CD4-positive, CD25-positive, alpha-beta regulatory T cell (primary cell): ENCODE results near the gene RAMP2. TPM values are rescaled to one million over a fixed set of nuclear protein-coding genes. Genes with fewer than 3 reads are reported as not detected.
A peak's percentile ranks its signal among the peaks of the same experiment; 100 is the strongest.

ENCODE experiments used
- ATAC-seq, 2 donors: fragments of 150-1000 bp; cut with Tn5 transposase; one replicate each; pipeline ENCODE4 v1.10.0; 2021; ENCODE audit warnings: low read depth in 2 of 2, moderate number of reproducible peaks in 2 of 2, moderate library complexity in 1 of 2
- DNase-seq, 3 donors: peaks; one replicate each; pipeline versions ENCODE4 v3.0.0 to v3.0.0-alpha.2; 2012 to 2022; ENCODE audit warnings: mixed read lengths in 1 of 3
- H3K27ac ChIP-seq: one replicate; pipeline ENCODE4 v1.7.0; 2013; ENCODE audit warnings: mild to moderate bottlenecking, low read length; ENCODE audit not compliant: insufficient read depth, poor library complexity, severe bottlenecking
- H3K27me3 ChIP-seq: one replicate; pipeline ENCODE4 v1.7.0; 2013; ENCODE audit warnings: low read length; ENCODE audit not compliant: control insufficient read depth, insufficient read depth
- H3K36me3 ChIP-seq: one replicate; pipeline ENCODE4 v1.7.0; 2013; ENCODE audit warnings: mild to moderate bottlenecking, low read length, moderate library complexity; ENCODE audit not compliant: control insufficient read depth, insufficient read depth
- H3K4me1 ChIP-seq: 2 replicates; pipeline ENCODE4 v1.7.0; 2013; ENCODE audit warnings: mild to moderate bottlenecking, low read length; ENCODE audit not compliant: insufficient read depth, control insufficient read depth, poor library complexity, severe bottlenecking
- H3K4me3 ChIP-seq: one replicate; pipeline ENCODE4 v1.7.0; 2013; ENCODE audit warnings: low read depth, mild to moderate bottlenecking, low read length, moderate library complexity
- H3K9me3 ChIP-seq, 2 experiments: 1 replicate in 1 of 2; 2 replicates in 1 of 2; pipeline ENCODE4 v1.7.0; 2013; ENCODE audit warnings: low read length in 2 of 2, mild to moderate bottlenecking in 1 of 2, moderate library complexity in 1 of 2; ENCODE audit not compliant: control insufficient read depth in 2 of 2
- H3K27ac Mint-ChIP-seq, 3 donors: one replicate each; pipeline ENCODE4 v1.8.0; 2020 to 2022; ENCODE audit warnings: mild to moderate bottlenecking in 3 of 3, mixed read lengths in 3 of 3, moderate library complexity in 2 of 3
- H3K27me3 Mint-ChIP-seq: one replicate; pipeline ENCODE4 v1.8.0; 2022; ENCODE audit warnings: mild to moderate bottlenecking, mixed read lengths
- H3K36me3 Mint-ChIP-seq: one replicate; pipeline ENCODE4 v1.8.0; 2020; ENCODE audit warnings: mixed read lengths
- H3K4me1 Mint-ChIP-seq, 4 donors: one replicate each; pipeline ENCODE4 v1.8.0; 2020 to 2022; ENCODE audit warnings: mixed read lengths in 4 of 4, mild to moderate bottlenecking in 1 of 4
- H3K4me3 Mint-ChIP-seq, 4 donors: one replicate each; pipeline ENCODE4 v1.8.0; 2020 to 2022; ENCODE audit warnings: mild to moderate bottlenecking in 4 of 4, mixed read lengths in 4 of 4, moderate library complexity in 3 of 4
- H3K9me3 Mint-ChIP-seq, 7 donors: one replicate each; pipeline ENCODE4 v1.8.0; 2020 to 2022; ENCODE audit warnings: mixed read lengths in 7 of 7, mild to moderate bottlenecking in 3 of 7, moderate library complexity in 2 of 7
- polyA plus RNA-seq, 4 donors: library from polyadenylated mRNA; unstranded; fragments of 300-500 nt; fragmentation: Illumina TruSeq; gene quantifications; one replicate each; pipeline ENCODE4 v1.2.3, GENCODE V29; 2021
- total RNA-seq: library from RNA; stranded (reverse); gene quantifications from one replicate; pipeline ENCODE4 v1.2.3, GENCODE V29; 2022

The RAMP2 gene
- total and polyA plus RNA-seq, 5 donors from 2014 or later = not detected

DNA sequence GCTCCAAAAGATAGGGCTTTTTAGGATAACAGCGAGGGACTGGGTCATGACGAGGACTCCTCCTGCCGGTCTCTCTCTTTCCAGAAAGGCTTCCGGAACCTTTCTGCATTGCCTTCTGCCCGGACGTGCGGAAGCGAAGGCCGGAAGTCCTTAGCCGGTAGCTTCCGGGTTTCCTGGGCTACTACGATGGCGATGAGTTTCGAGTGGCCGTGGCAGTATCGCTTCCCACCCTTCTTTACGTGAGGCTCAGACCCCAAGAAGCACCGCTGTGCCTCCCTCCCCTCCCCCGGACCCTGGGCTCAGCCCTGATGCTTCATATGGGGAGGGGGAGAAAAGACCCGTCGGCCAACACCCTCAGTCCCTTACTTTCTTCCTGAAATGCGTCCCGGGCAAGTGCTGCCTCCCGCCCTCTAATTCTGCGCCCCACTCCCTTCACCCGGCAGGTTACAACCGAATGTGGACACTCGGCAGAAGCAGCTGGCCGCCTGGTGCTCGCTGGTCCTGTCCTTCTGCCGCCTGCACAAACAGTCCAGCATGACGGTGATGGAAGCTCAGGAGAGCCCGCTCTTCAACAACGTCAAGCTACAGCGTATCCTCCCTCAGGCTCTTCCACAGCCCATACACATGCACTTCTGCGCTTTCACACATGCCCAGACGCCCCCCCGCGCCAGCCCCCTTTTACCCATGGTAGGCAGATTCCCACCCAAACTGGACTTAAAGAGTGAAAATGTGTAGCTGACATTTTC, 12.4 kb downstream of the RAMP2 start, which contains the start of gene VPS25:
Gene VPS25 (plus strand): TSS at position 160 of the 746 bp plus-strand sequence. CDS start 27 bp downstream, at position 187.
- H3K9me3 Mint-ChIP-seq = no peaks in the 10 kb centered on the region
- peaks cover 25% of the 10 kb centered on the region for H3K36me3 Mint-ChIP-seq
- peak within 1 kb of the TSS; percentile 93 for H3K4me3 ChIP-seq
- H3K27me3 Mint-ChIP-seq = peaks cover 6% of the 10 kb centered on the region
- H3K27ac ChIP-seq = peak within 1 kb of the TSS; percentile 86
- peak within 1 kb of the TSS; percentile 95 to 99 (median 98) for H3K4me3 Mint-ChIP-seq
- H3K27me3 ChIP-seq = no peaks in the 10 kb centered on the region
- no peaks in the 10 kb centered on the region for H3K9me3 ChIP-seq
- peak; percentile 93 for ATAC-seq
- H3K27ac Mint-ChIP-seq = peak within 1 kb of the TSS; percentile 97 to 99 (median 99)
- peaks cover 19% of the 10 kb centered on the region for H3K4me1 ChIP-seq
- peaks cover 33% of the 10 kb centered on the region for H3K36me3 ChIP-seq
- peaks cover 4 to 31% (median 18%) of the 10 kb centered on the region in 4 donors for H3K4me1 Mint-ChIP-seq
- peak; percentile 64 to 89 (median 75) for DNase-seq

DNA sequence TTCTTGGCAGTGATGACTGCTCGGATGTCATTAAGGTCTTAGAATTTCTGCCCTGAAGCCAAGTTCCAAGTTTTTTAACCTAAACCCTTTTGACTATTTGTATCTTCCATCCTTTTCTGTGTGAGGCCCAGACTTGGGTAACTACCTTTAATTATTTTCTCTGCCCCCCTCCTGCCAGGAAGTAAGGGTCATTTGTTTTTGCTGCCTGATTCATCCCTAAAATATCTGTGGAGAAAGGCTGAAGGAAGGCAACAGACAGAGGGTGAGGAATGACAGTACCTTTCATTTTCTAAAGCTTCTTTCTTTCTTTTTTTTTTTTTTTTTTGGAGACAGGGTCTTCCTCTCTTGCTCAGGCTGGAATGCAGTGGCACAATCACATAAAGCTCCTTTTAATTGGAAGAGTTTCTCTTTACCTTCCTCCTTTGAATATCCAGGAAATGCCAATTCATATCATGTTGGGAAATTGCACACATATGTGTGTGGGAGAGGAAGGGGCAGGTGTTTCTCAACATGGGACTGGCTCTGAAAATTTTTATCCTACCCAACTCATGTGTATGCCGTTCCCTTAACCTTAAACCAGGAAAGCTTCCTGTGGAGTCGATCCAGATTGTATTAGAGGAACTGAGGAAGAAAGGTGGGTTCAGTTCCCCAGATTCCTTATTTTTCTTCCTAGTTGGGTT, 13.2 kb downstream of the RAMP2 start:
- peak overlapping the region; percentile 95 to 99 (median 98) for H3K4me3 Mint-ChIP-seq
- peaks cover 4 to 32% (median 18%) of the 10 kb centered on the region in 4 donors for H3K4me1 Mint-ChIP-seq
- H3K27ac ChIP-seq = peak overlapping the region; percentile 86
- H3K27me3 Mint-ChIP-seq = peaks cover 5% of the 10 kb centered on the region
- peak overlapping the region; percentile 93 for H3K4me3 ChIP-seq
- no peaks in the 10 kb centered on the region for H3K9me3 Mint-ChIP-seq
- DNase-seq (no peak), ATAC-seq (no peak)
- no peaks in the 10 kb centered on the region for H3K27me3 ChIP-seq
- no peaks in the 10 kb centered on the region for H3K9me3 ChIP-seq
- peaks cover 32% of the 10 kb centered on the region for H3K36me3 Mint-ChIP-seq
- peak overlapping the region; percentile 80 to 99 (median 99) for H3K27ac Mint-ChIP-seq
- peaks cover 19% of the 10 kb centered on the region for H3K4me1 ChIP-seq
- peaks cover 41% of the 10 kb centered on the region for H3K36me3 ChIP-seq

DNA sequence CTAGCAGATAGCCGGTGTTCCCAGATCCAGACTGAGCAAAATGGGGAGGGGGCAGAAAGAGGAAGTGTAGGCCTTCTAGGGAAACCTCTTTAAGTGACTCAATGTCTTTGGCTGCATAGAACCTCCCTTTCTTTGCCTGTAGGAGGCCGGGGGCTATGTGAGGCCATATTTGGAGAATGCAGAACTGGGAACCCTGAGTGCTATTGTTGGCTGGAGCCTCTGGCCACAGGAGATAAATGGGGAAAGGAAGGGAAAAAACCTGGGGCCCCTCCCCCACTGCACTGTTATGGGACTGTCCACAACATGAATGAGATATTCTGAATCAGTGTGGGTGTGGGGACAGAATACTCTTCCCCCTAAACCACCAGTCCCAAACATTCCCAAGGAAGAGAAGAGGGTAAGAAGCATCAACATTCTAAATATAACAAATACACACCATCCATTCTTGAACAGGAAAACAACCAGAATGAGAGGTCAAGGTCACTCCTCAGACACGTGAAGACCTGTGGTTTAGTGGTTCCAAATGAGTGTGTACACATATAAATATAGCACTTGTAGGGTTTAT, 14.6 kb downstream of the RAMP2 start:
- Histone ChIP-seq H3K36me3 (peaks cover 48% of the 10 kb centered on the region), H3K4me1 (peaks cover 22% of the 10 kb centered on the region), H3K4me3 (no peak overlapping the region), H3K27me3 (no peaks in the 10 kb centered on the region), H3K27ac (no peak overlapping the region), H3K9me3 (no peaks in the 10 kb centered on the region)
- peaks cover 4 to 39% (median 22%) of the 10 kb centered on the region in 4 donors for H3K4me1 Mint-ChIP-seq
- no peak overlapping the region for H3K27ac Mint-ChIP-seq
- H3K36me3 Mint-ChIP-seq = peaks cover 38% of the 10 kb centered on the region
- peaks cover 14% of the 10 kb centered on the region for H3K27me3 Mint-ChIP-seq
- peak overlapping the region in 2 of 4 donors; percentile 64 to 95 for H3K4me3 Mint-ChIP-seq
- H3K9me3 Mint-ChIP-seq = no peaks in the 10 kb centered on the region
- ATAC-seq (no peak), DNase-seq (no peak)

DNA sequence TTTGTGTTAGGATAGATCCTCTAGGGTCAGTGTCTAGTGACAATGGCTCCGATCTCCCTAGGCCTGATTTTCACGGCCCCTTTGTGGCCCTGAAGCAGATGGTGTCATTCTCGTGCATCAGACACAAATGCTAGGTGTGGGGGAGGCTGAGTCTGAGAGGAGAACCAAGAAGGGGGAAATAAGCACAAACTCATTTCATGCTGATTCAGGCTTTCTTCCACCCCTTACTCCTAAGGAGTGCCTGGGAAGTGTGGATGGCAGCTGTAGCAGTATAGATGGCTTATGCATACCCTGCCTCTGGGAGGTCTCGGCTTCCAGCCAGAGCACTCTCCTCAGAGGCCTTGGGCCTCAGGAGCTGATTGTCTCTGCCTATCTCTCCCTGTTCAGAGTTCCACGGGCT, 17.5 kb downstream of the RAMP2 start:
- Histone ChIP-seq H3K9me3 (no peaks in the 10 kb centered on the region), H3K27ac (no peak overlapping the region), H3K4me1 (peaks cover 19% of the 10 kb centered on the region), H3K27me3 (peaks cover 14% of the 10 kb centered on the region), H3K36me3 (peaks cover 48% of the 10 kb centered on the region), H3K4me3 (no peak overlapping the region)
- peak overlapping the region in 1 of 4 donors; percentile 33 for H3K4me3 Mint-ChIP-seq
- H3K27ac Mint-ChIP-seq = no peak overlapping the region
- ATAC-seq = no peak
- peaks cover 42% of the 10 kb centered on the region for H3K36me3 Mint-ChIP-seq
- DNase-seq = no peak
- H3K27me3 Mint-ChIP-seq = peaks cover 35% of the 10 kb centered on the region
- H3K4me1 Mint-ChIP-seq = peaks cover 0 to 36% (median 21%) of the 10 kb centered on the region in 4 donors
- peaks cover 0 to 4% (median 0%) of the 10 kb centered on the region in 7 donors for H3K9me3 Mint-ChIP-seq

DNA sequence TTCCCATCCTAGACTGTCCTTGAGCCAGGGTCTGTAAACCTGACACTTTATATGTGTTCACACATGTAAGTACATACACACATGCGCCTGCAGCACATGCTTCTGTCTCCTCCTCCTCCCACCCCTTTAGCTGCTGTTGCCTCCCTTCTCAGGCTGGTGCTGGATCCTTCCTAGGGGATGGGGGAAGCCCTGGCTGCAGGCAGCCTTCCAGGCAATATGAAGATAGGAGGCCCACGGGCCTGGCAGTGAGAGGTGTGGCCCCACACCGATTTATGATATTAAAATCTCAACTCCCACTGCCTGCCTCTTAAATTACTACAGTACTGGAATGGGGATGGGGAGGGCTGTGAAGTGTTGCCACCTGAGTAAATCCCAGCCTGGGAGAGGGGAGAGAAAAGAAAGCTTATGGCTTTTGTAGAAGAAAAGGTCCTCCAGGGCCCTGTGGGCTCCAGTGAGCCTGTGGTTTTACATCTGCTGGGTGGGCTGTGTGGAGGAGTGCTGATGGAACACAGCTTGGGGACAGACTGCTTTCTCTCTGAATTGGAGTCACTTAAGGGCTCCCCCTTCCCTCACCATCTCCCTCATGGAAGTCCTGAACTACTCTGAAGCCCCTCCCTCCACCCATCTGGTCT, 18.4 kb downstream of the RAMP2 start:
- H3K27me3 ChIP-seq = peaks cover 17% of the 10 kb centered on the region
- Mint-ChIP-seq H3K4me1 (peaks cover 0 to 34% (median 13%) of the 10 kb centered on the region in 4 donors), H3K27ac (peak overlapping the region in 1 of 3 donors; percentile 40), H3K27me3 (peaks cover 43% of the 10 kb centered on the region), H3K4me3 (peak overlapping the region in 2 of 4 donors; percentile 52 to 68), H3K9me3 (peaks cover 0 to 4% (median 0%) of the 10 kb centered on the region in 7 donors), H3K36me3 (peaks cover 36% of the 10 kb centered on the region)
- H3K4me3 ChIP-seq = no peak overlapping the region
- peaks cover 10% of the 10 kb centered on the region for H3K4me1 ChIP-seq
- DNase-seq = no peak
- H3K36me3 ChIP-seq = peaks cover 48% of the 10 kb centered on the region
- ATAC-seq = no peak
- no peak overlapping the region for H3K27ac ChIP-seq
- no peaks in the 10 kb centered on the region for H3K9me3 ChIP-seq

DNA sequence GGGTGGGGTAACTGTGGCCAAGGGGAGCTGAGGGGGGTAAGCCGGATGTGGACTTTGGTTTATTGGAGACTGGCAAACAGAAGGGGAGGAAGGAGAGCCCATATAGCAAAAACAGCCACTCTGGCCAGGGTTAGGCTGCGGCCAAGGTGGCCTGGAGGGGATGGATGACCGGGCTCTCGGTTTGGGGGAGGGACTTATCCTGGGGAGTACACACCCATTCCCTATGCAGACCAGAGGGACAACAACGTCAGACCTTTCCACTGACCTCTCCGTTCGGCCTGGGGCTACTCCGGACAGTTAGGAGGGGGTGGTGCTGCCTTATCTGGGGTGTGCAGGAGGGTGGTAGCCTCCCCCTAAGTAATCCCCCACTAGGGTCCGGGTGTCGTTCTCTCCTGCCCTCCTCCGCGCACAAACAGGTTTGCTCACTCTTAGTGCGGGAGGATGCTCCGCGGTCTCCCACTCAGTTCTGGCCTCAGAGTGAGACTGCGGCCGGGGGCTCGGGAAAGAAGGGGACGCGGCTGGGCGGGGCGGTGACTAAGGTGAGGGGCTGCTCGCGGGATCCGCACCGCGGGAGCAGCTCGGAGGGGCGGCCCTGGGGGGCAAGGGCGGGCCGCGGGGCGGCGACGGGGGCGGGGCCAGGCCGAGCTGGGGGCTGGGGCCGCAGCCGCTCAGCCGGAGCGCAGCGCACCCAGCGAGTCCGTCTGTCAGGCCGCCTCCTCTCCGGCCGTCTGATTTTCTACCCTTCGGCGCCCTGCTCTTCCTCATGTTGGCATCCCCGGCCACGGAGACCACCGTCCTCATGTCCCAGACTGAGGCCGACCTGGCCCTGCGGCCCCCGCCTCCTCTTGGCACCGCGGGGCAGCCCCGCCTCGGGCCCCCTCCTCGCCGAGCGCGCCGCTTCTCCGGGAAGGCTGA, 19.2 kb downstream of the RAMP2 start, which contains the start of gene WNK4:
Gene WNK4 (plus strand): TSS at position 675 of the 915 bp plus-strand sequence. CDS start 89 bp downstream, at position 764.
- Histone ChIP-seq H3K27me3 (peaks cover 20% of the 10 kb centered on the region), H3K27ac (no peak within 1 kb of the TSS), H3K4me3 (no peak within 1 kb of the TSS), H3K36me3 (peaks cover 44% of the 10 kb centered on the region), H3K9me3 (no peaks in the 10 kb centered on the region), H3K4me1 (peaks cover 13% of the 10 kb centered on the region)
- peaks cover 32% of the 10 kb centered on the region for H3K36me3 Mint-ChIP-seq
- ATAC-seq (no peak), DNase-seq (no peak)
- H3K4me1 Mint-ChIP-seq = peaks cover 0 to 36% (median 14%) of the 10 kb centered on the region in 4 donors
- H3K9me3 Mint-ChIP-seq = peaks cover 0 to 4% (median 0%) of the 10 kb centered on the region in 7 donors
- H3K27me3 Mint-ChIP-seq = peaks cover 50% of the 10 kb centered on the region
- H3K4me3 Mint-ChIP-seq = peak within 1 kb of the TSS; percentile 42 to 68 (median 48)
- H3K27ac Mint-ChIP-seq = peak within 1 kb of the TSS in 1 of 3 donors; percentile 63
